IMR-90 (cell line): ENCODE data around the gene PSMC5.
"Not testable (repeated sequence)": the region's sequence is repeated elsewhere in the genome, so short reads cannot be mapped to it uniquely, and the experiment has no call there.

Experiments
- BHLHE40 ChIP-seq: fragments of 150-350 bp; IDR thresholded peaks from 2 replicates; pipeline ENCODE4 v1.6.1; 2016; ENCODE audit warnings: mild to moderate bottlenecking, low read depth, low read length
- CEBPB ChIP-seq: IDR thresholded peaks from 2 replicates; pipeline ENCODE4 v1.6.1; 2012; ENCODE audit warnings: low read depth, low read length, improper control_type of control experiment
- CHD1 ChIP-seq: IDR thresholded peaks from 2 replicates; pipeline ENCODE4 v1.6.1; 2012; ENCODE audit warnings: low read depth, low read length, improper control_type of control experiment
- CTCF ChIP-seq: conservative IDR thresholded peaks from 2 replicates; pipeline ENCODE4 v1.5.1; 2012; ENCODE audit warnings: mild to moderate bottlenecking, low read depth, low read length, improper control_type of control experiment
- ELK1 ChIP-seq: fragments of 150-350 bp; IDR thresholded peaks from 2 replicates; pipeline ENCODE4 v1.6.1; 2016; ENCODE audit warnings: low read depth, mild to moderate bottlenecking, low read length, moderate library complexity, borderline replicate concordance
- POLR2A ChIP-seq: IDR thresholded peaks from 2 replicates; pipeline ENCODE4 v1.6.1; 2012; ENCODE audit warnings: mild to moderate bottlenecking, low read depth, low read length
- RFX5 ChIP-seq: IDR thresholded peaks from 2 replicates; pipeline ENCODE4 v1.8.0; 2012; ENCODE audit warnings: low read depth, mild to moderate bottlenecking, low read length, moderate library complexity
- TF ChIP-seq, protein P1 (sequence below): fragments of 150-350 bp; IDR thresholded peaks from 2 replicates; pipeline ENCODE4 v1.6.1; 2017; ENCODE audit warnings: mild to moderate bottlenecking, antibody characterized with exemption, low read length, low read depth

- not testable (repeated sequence) for TF ChIP-seq CTCF, ELK1, BHLHE40, CEBPB, POLR2A, RFX5, CHD1
- TF ChIP-seq, protein P1, sequence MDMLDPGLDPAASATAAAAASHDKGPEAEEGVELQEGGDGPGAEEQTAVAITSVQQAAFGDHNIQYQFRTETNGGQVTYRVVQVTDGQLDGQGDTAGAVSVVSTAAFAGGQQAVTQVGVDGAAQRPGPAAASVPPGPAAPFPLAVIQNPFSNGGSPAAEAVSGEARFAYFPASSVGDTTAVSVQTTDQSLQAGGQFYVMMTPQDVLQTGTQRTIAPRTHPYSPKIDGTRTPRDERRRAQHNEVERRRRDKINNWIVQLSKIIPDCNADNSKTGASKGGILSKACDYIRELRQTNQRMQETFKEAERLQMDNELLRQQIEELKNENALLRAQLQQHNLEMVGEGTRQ: not testable (repeated sequence)
These were observed 30.9 kb upstream of the PSMC5 start for GRCh38 chr17:63796375-63796774.
